ENCODE data around the gene ATP4A. TPM values are rescaled to one million over a fixed set of nuclear protein-coding genes. Genes with fewer than 3 reads are reported as not detected.

The ATP4A gene
- total and polyA plus RNA-seq, 7 donors = 0.10 TPM; not detected in 6

DNA sequence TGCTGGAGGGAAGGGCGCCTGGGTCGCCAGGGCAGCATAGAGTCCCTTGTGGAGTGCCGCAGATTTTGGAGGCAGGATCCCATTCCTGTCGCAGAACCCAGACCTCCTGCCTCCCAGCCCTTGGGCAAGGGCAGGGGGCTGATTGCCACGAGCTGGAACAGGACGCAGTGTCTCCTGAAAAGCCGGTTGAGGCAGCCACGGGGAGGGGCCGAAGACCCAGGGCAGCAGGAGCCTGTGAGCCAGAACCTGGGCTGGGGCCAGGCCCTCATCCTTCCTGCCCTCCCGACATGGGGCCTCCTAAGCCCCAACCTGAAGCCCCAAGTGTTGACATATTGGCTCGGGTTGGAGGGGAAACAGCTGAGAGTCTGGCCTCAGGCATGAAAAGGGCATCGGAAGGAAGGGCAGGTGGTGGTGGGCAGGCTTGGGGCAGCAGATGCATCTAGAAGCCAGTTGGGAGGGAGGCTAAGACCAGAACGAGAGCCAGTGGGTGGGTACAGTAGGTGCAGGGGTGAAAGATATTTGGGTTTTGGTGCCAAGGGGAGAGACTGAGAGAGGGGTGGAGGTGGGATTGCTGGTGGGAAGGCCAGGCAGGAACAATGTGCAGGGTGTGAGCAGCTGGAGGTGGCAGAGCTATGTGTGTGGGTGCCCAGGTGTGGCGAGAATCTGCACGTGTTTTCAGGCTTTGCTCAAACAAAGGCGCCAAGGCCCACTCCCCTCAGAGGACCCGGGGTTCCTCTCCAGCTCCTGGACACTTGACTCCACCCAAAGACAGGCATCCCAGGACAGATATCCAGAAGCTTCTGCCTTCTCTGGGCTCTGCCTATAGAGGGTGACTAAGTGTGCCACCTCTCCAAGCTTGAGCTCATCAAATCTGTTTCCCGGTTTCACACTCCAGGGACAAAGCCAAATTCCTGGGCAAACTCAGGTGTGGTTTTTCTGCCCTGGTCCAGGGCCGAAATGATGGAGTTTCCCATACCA is 33.9 kb downstream of the ATP4A start:
- H3K27me3 ChIP-seq = peaks cover 9 to 97% (median 54%) of the 10 kb centered on the region in 3 donors
- TF ChIP-seq, protein P1, sequence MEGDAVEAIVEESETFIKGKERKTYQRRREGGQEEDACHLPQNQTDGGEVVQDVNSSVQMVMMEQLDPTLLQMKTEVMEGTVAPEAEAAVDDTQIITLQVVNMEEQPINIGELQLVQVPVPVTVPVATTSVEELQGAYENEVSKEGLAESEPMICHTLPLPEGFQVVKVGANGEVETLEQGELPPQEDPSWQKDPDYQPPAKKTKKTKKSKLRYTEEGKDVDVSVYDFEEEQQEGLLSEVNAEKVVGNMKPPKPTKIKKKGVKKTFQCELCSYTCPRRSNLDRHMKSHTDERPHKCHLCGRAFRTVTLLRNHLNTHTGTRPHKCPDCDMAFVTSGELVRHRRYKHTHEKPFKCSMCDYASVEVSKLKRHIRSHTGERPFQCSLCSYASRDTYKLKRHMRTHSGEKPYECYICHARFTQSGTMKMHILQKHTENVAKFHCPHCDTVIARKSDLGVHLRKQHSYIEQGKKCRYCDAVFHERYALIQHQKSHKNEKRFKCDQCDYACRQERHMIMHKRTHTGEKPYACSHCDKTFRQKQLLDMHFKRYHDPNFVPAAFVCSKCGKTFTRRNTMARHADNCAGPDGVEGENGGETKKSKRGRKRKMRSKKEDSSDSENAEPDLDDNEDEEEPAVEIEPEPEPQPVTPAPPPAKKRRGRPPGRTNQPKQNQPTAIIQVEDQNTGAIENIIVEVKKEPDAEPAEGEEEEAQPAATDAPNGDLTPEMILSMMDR (IDR thresholded peaks at IDR 0.05) = no peak
- TF ChIP-seq EP300 (IDR thresholded peaks at IDR 0.05) (no peak), POLR2A (IDR thresholded peaks at IDR 0.05) (no peak), POLR2AphosphoS5 (IDR thresholded peaks at IDR 0.05) (no peak)
- intact Hi-C loops (cut with DNase I) = no loop called here

DNA sequence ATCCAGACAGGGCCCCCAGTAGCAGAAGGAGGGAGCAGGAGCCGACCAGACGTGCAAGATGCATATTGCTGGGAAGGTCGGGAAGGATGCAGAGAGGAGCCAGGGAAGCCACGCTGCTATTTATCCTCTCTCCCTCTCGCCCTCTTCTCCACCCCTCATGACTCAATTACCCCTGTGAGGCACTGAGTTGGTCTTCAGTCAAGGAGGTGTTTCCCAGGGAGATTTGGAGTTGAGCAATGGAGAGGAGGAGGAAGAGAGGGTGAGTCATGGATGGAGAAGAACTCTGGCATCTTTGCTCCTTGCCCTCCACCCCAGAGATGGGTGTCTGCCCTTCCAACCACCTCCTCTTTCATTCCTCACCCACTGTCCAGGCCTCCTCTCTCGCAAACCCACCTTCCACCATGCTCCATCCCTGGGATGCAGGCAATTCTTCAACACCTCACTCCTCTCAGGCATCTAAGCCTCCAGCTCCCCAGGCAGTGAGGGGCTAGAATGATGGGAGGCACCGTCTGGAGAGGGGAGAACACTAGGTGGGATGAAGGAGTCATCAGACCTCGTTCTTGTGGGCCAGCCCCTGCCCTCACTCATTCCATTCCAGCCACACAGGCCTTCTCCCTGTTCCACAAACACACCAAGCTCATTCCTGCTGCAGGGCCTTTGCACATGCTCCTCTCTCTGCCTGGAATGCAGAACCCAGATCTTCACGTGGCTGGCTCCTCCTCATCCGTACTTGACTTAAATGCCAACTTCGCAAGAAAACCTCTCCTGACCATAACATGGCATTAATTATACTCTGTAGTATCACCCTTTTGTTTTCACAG is 35.0 kb downstream of the ATP4A start, which contains the start of gene SBSN:
Gene SBSN (minus strand): TSS at position 94 of the 821 bp plus-strand sequence. CDS start 30 bp downstream, at position 64.
- intact Hi-C loops (cut with DNase I) = no loop called here
- Histone ChIP-seq H3K4me3 (no peak within 1 kb of the TSS), H3K27me3 (peaks cover 5 to 91% (median 43%) of the 10 kb centered on the region in 3 donors), H3K4me1 (peaks cover 0 to under 1% (median 0%) of the 10 kb centered on the region in 4 donors), H3K36me3 (no peaks in the 10 kb centered on the region), H3K9me3 (no peaks in the 10 kb centered on the region), H3K27ac (no peak within 1 kb of the TSS)
- TF ChIP-seq POLR2A (IDR thresholded peaks at IDR 0.05) = no peak
- TF ChIP-seq, protein P1 (IDR thresholded peaks at IDR 0.05) = no peak
- no peak for TF ChIP-seq EP300 (IDR thresholded peaks at IDR 0.05)
- no peak for TF ChIP-seq POLR2AphosphoS5 (IDR thresholded peaks at IDR 0.05)
- no peak for DNase-seq
- 77 to 86% methylated on average over 11 of the region's 11 CpGs for WGBS, 2 donors

More for the DNA sequence above, 33.9 kb downstream of the ATP4A start:
- peaks cover 0 to 5% (median 0%) of the 10 kb centered on the region in 4 donors for H3K4me1 ChIP-seq
- no peak overlapping the region for H3K4me3 ChIP-seq
- no peaks in the 10 kb centered on the region for H3K9me3 ChIP-seq
- no peaks in the 10 kb centered on the region for H3K36me3 ChIP-seq
- no peak overlapping the region for H3K27ac ChIP-seq
- DNase-seq = no peak
- WGBS, 2 donors = 49 to 55% methylated on average over 19 of the region's 19 CpGs

DNA sequence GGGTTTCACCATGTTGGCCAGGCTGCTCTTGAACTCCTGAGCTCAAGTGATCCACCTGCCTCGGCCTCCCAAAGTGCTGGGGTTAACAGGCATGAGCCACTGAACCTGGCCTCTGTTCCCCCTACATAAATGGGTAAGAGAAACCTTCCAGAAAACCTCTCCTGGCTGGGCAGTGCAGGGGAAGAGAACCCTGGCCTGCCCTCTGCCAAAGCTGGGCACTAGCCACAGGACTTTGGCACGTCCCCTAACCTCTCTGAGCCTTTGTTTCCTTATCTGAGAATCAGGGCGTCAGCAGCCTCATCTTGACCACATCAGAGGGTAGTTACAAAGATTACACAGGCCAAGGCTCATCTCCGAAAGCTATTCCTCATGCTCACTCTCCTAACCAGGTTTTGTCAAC is 37.6 kb downstream of the ATP4A start:
- TF ChIP-seq EP300 (IDR thresholded peaks at IDR 0.05) = no peak
- no peak for TF ChIP-seq POLR2AphosphoS5 (IDR thresholded peaks at IDR 0.05)
- TF ChIP-seq POLR2A (IDR thresholded peaks at IDR 0.05) = no peak
- TF ChIP-seq, protein P1 (IDR thresholded peaks at IDR 0.05) = no peak
- Histone ChIP-seq H3K27ac (no peak overlapping the region), H3K4me3 (no peak overlapping the region), H3K36me3 (no peaks in the 10 kb centered on the region), H3K4me1 (no peaks in the 10 kb centered on the region), H3K9me3 (no peaks in the 10 kb centered on the region), H3K27me3 (peaks cover 5 to 66% (median 21%) of the 10 kb centered on the region in 3 donors)
- no peak for DNase-seq
- intact Hi-C loops (cut with DNase I) = no loop called here
- WGBS, 2 donors = 72 to 82% methylated on average over 4 of the region's 4 CpGs

DNA sequence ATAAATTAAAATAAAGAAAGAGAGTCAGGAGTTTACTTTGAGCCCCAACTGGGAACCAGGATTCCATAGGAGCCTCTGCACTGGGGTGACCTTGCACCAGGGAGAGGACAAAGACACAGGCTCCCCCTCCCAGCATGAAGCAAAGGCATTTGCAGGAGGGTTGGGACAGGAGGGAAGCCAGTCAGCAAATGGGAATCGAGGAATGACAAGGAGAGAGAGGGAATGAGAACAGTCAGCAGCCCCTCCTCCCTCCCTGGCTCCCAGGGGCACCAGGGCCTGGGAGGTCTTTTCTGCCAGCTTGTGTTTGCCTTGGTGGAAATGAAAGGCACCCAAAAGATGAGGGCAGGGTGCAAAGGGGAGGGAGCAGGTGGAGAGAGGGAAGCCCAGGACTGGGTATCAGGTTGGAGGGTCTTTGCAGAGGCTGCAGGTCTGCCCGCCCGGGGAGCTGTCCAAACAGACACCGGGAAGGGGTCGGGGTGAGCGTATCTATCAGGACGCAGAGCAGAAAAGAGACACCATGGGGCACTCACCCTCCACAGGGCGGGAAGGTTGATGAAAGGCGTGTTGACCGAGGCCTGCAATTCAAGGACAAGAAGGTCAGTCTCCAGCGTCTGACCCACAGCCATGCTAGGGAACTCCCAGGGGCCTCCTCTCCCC is 39.1 kb downstream of the ATP4A start:
- Histone ChIP-seq H3K4me1 (no peaks in the 10 kb centered on the region), H3K27me3 (peaks cover 2 to 51% (median 10%) of the 10 kb centered on the region in 3 donors), H3K36me3 (no peaks in the 10 kb centered on the region), H3K27ac (no peak overlapping the region), H3K4me3 (no peak overlapping the region), H3K9me3 (no peaks in the 10 kb centered on the region)
- TF ChIP-seq POLR2A (IDR thresholded peaks at IDR 0.05) (no peak), POLR2AphosphoS5 (IDR thresholded peaks at IDR 0.05) (no peak), EP300 (IDR thresholded peaks at IDR 0.05) (no peak)
- TF ChIP-seq, protein P1 (IDR thresholded peaks at IDR 0.05) = no peak
- DNase-seq = no peak
- 62 to 78% methylated on average over 11 of the region's 11 CpGs for WGBS, 2 donors
- intact Hi-C loops (cut with DNase I) = no loop called here

All from sigmoid colon (tissue), 7 donors.